Left ventricle myocardium inferior (tissue), 1 donor: Measurements from ENCODE around the gene SYNDIG1L. TPM values are rescaled to one million over a fixed set of nuclear protein-coding genes. Genes with fewer than 3 reads are reported as not detected.

Experiments used
- DNase-seq: peaks from one replicate; pipeline ENCODE4 v3.0.0-alpha.2; 2020
- H3K27ac ChIP-seq: fragments of 200-600 bp; replicated peaks from 2 replicates; pipeline ENCODE4 v1.8.0; 2021
- H3K27me3 ChIP-seq: fragments of 200-600 bp; 2 replicates; pipeline ENCODE4 v1.8.0; 2021; ENCODE audit warnings: low read depth
- H3K36me3 ChIP-seq: fragments of 200-600 bp; 2 replicates; pipeline ENCODE4 v1.8.0; 2021
- H3K4me1 ChIP-seq: fragments of 200-600 bp; 2 replicates; pipeline ENCODE4 v1.8.0; 2021
- H3K4me3 ChIP-seq: fragments of 200-600 bp; 2 replicates; pipeline ENCODE4 v1.8.0; 2021; ENCODE audit warnings: mild to moderate bottlenecking, moderate library complexity
- H3K9me3 ChIP-seq: fragments of 200-600 bp; replicated peaks from 2 replicates; pipeline ENCODE4 v1.8.0; 2021
- intact Hi-C: fragments of 100-400 bp; cut with micrococcal nuclease; formaldehyde crosslinking; loops from one replicate; pipeline ENCODE4 v1.11.0; 2022
- total RNA-seq: library from RNA; stranded (reverse); fragmentation: NEBNext Ultra II Directional; extraction: Animal tissue kit (Norgen Biotek cat#: 25700); gene quantifications from one replicate; pipeline ENCODE4 v1.2.1, GENCODE V29; 2021
- TF ChIP-seq, protein P1 (sequence below): fragments of 200-600 bp; IDR thresholded peaks from 2 replicates; pipeline ENCODE4 v1.8.0; 2021; ENCODE audit warnings: antibody characterized with exemption, mild to moderate bottlenecking, borderline replicate concordance
- donor health status: DM: no; HTN: yes; CAD: no; lungs with severe emphysema.

SYNDIG1L gene
- total RNA-seq, 1 donor from 2014 or later = 0.11 TPM

DNA sequence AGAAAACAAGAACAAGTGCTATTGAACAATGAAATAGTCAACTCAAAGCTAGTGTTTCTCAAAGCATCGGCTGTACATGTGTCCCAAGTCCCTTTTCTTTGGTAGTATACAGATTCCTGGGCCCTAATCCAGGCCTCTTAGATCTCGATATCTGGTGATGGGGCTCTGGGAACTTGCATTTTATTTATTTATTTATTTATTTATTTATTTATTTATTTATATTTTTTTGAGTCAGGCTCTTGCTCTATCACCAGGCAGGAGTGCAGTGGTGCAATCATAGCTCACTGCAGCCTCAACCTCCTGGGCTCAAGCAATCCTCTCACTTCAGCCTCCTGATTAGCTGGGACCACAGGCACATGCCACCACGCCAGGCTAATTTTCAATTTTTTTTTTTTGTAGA, 17.1 kb downstream of the SYNDIG1L start:
- TF ChIP-seq, protein P1, sequence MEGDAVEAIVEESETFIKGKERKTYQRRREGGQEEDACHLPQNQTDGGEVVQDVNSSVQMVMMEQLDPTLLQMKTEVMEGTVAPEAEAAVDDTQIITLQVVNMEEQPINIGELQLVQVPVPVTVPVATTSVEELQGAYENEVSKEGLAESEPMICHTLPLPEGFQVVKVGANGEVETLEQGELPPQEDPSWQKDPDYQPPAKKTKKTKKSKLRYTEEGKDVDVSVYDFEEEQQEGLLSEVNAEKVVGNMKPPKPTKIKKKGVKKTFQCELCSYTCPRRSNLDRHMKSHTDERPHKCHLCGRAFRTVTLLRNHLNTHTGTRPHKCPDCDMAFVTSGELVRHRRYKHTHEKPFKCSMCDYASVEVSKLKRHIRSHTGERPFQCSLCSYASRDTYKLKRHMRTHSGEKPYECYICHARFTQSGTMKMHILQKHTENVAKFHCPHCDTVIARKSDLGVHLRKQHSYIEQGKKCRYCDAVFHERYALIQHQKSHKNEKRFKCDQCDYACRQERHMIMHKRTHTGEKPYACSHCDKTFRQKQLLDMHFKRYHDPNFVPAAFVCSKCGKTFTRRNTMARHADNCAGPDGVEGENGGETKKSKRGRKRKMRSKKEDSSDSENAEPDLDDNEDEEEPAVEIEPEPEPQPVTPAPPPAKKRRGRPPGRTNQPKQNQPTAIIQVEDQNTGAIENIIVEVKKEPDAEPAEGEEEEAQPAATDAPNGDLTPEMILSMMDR = no peak
- no peaks in the 10 kb centered on the region for H3K4me1 ChIP-seq
- no peak for DNase-seq
- no peaks in the 10 kb centered on the region for H3K36me3 ChIP-seq
- H3K9me3 ChIP-seq = no peaks in the 10 kb centered on the region
- H3K27ac ChIP-seq = no peak overlapping the region
- peaks cover 72% of the 10 kb centered on the region for H3K27me3 ChIP-seq
- intact Hi-C loops = no loop called here
- no peak overlapping the region for H3K4me3 ChIP-seq

DNA sequence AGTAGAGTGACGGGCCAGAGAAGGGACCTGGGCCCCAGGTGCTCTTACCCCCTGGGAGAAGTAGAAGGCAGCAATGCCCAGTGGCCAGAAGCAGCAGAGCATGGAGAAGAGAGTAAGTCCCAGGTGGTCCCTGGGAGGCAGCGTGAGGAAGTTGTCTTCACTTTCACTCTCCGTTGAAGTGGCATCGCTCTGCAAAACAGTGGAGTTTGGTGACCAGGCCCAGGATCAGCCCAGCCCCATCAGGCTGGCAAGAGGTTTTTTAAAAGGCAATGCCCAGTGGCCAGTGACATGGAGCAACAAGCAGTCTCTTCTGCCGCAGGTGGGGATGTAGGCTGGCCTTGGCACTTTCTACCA, 18.2 kb downstream of the SYNDIG1L start:
- intact Hi-C loops = no loop called here
- Histone ChIP-seq H3K9me3 (no peaks in the 10 kb centered on the region), H3K27me3 (peaks cover 83% of the 10 kb centered on the region)

GRCh38 chr14:74407021-74407800, 18.8 kb downstream of the SYNDIG1L start:
- peaks cover 3% of the 10 kb centered on the region for H3K4me1 ChIP-seq
- no peaks in the 10 kb centered on the region for H3K36me3 ChIP-seq
- DNase-seq = no peak
- intact Hi-C loops = no loop called here
- no peak overlapping the region for H3K27ac ChIP-seq
- H3K4me3 ChIP-seq = no peak overlapping the region
- TF ChIP-seq, protein P1 = no peak
- no peaks in the 10 kb centered on the region for H3K9me3 ChIP-seq
- H3K27me3 ChIP-seq = peaks cover 85% of the 10 kb centered on the region

More for the DNA sequence above, 18.2 kb downstream of the SYNDIG1L start:
- Histone ChIP-seq H3K4me1 (no peaks in the 10 kb centered on the region), H3K27ac (no peak overlapping the region), H3K4me3 (no peak overlapping the region), H3K36me3 (no peaks in the 10 kb centered on the region)
- TF ChIP-seq, protein P1 = no peak
- DNase-seq = no peak

GRCh38 chr14:74405663-74406062, 20.3 kb downstream of the SYNDIG1L start:
- Histone ChIP-seq H3K9me3 (no peaks in the 10 kb centered on the region), H3K4me1 (peaks cover 19% of the 10 kb centered on the region), H3K27ac (no peak overlapping the region), H3K27me3 (peaks cover 70% of the 10 kb centered on the region), H3K4me3 (no peak overlapping the region), H3K36me3 (no peaks in the 10 kb centered on the region)
- TF ChIP-seq, protein P1 = no peak
- DNase-seq = no peak
- intact Hi-C loops = no loop called here

DNA sequence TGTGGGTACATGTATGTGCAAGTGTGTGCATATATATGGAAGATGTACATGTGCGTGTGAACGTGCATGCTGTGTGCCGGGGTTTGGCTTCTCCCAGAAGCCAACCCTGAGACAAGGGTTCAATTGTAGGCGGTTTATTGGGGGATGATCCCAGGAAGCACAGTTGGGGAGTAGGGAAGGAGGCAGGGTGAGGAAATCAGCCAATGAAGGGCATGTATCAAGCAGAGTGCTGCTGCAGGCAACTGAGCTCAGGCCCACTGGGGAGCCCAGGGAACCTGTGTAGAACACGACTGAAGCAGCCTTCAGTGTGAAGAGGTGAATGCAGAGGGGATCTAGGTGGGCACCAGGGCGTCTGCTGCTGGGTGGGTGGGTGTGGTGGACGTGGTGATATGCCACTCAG, 21.6 kb downstream of the SYNDIG1L start:
- Histone ChIP-seq H3K9me3 (no peaks in the 10 kb centered on the region), H3K4me3 (no peak overlapping the region), H3K27ac (no peak overlapping the region), H3K36me3 (no peaks in the 10 kb centered on the region), H3K4me1 (peaks cover 20% of the 10 kb centered on the region), H3K27me3 (peaks cover 61% of the 10 kb centered on the region)
- TF ChIP-seq, protein P1 = no peak
- intact Hi-C loops = no loop called here
- no peak for DNase-seq
